Measurements from ENCODE around the gene SYT2.

DNA sequence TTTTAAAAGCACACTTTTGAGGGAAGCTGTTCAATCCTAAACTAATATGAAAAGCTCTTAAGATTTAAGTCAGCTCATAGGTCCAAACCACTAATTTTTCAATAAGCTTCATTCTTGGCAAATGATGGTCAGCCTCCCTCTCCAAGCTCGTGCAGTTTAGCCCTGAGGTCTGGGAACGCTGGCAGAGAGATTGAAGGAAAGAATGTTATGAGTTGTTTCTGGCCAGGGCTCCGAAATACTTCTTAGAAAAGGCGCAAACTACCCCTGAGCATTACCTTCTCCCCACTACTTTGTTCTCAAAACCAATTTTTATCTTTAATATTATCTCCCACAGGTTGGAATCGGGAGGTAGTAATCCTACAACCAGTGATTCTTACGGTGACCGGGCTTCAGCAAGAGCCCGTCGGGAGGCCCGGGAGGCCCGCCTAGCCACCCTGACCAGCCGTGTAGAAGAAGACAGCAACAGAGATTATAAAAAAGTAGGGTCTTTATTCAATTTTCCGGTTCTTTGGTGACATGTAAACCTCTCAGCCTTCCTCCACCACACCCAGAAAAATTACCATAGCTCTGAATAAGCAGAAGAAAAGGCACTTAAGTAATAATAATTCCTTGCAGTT lies 147.7 kb downstream of the SYT2 start:
- TF ChIP-seq, protein P1, sequence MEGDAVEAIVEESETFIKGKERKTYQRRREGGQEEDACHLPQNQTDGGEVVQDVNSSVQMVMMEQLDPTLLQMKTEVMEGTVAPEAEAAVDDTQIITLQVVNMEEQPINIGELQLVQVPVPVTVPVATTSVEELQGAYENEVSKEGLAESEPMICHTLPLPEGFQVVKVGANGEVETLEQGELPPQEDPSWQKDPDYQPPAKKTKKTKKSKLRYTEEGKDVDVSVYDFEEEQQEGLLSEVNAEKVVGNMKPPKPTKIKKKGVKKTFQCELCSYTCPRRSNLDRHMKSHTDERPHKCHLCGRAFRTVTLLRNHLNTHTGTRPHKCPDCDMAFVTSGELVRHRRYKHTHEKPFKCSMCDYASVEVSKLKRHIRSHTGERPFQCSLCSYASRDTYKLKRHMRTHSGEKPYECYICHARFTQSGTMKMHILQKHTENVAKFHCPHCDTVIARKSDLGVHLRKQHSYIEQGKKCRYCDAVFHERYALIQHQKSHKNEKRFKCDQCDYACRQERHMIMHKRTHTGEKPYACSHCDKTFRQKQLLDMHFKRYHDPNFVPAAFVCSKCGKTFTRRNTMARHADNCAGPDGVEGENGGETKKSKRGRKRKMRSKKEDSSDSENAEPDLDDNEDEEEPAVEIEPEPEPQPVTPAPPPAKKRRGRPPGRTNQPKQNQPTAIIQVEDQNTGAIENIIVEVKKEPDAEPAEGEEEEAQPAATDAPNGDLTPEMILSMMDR (conservative IDR thresholded peaks at IDR 0.05; ENCODE audit: low read depth, low read length) = no peak
- no peak for TF ChIP-seq EZH2phosphoT487 (IDR thresholded peaks at IDR 0.05; ENCODE audit: borderline replicate concordance, low read length)

Data from PC-3 (cell line).